ENCODE measurements around the gene ZSCAN29. TPM values are rescaled to one million over a fixed set of nuclear protein-coding genes. Genes with fewer than 3 reads are reported as not detected.

Gene ZSCAN29
- total RNA-seq (2021; ENCODE audit: unreplicated experiment) (32.8 TPM), Bru-seq, nascent RNA (percentile 81 among the genes with signal in this experiment), BruChase-seq, experiment 1, labeled RNA remaining after a 2-hour chase (percentile 96 among the genes with signal in this experiment), BruChase-seq, experiment 2, labeled RNA remaining after a 6-hour chase (percentile 89 among the genes with signal in this experiment)
- 16.4 TPM for polyA plus RNA-seq (2012; ENCODE audit: insufficient read length)
- long read RNA-seq, full-length matches to known transcripts, result 1 of 13 reads
- long read RNA-seq, partial matches to known transcripts, result 2 of 13 reads
- long read RNA-seq, other reads (novel, unspliced or antisense), result 10 of 13 reads

DNA sequence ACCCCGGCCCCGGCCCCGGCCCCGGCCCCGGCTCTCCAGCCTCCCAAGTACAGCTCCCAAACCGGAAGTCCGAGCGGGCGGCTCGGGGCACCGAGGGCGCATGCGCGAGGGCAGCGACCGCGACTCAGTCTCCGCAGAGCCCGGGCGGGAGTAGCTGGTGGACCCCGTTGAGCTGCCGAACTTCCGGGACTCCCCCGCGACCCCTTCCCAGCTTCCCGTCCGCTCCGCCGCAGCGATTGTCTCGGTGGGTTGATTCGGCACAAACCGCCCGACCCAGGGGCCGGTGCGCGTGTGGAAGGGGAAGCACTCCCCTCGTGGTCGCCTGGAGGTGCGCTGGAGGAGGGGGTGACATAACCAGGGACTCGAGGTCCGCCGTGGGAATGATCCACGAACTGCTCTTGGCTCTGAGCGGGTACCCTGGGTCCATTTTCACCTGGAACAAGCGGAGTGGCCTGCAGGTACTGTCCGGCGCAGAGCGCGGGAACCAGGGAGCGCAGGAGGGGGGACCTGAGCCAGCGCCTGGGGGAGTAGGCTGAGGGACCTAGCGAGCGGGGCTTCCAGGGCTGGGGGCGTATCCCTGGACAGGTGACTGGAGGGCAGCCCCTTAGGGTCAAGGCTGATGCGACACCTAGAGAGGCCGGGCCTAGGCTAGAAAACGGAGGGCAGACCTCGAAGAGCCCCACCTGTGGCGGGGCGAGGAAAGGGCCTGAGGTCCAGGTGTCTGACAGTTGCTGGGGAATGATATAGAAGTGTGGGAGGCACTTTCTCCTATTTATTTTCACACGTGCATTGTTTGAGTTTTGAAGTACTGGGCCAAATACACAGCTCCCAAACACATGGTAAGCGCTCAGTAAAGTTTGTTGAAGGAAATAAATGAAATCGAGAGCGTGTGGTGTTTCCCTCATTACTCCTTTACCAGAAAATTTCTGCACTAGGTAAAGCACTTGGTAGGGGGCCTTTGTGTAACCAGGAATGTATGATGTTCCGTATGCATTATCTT is at the start of gene ZSCAN29, which contains the start of gene TUBGCP4:
Gene ZSCAN29, minus strand, starts transcription at position 69 of the 1,000 bp plus-strand sequence. CDS start 1,130 bp downstream, outside the sequence.
Gene TUBGCP4, plus strand, starts transcription at position 127 of the 1,000 bp plus-strand sequence. Its CDS starts 254 bp downstream, at position 381.
- TF ChIP-seq, protein P1, sequence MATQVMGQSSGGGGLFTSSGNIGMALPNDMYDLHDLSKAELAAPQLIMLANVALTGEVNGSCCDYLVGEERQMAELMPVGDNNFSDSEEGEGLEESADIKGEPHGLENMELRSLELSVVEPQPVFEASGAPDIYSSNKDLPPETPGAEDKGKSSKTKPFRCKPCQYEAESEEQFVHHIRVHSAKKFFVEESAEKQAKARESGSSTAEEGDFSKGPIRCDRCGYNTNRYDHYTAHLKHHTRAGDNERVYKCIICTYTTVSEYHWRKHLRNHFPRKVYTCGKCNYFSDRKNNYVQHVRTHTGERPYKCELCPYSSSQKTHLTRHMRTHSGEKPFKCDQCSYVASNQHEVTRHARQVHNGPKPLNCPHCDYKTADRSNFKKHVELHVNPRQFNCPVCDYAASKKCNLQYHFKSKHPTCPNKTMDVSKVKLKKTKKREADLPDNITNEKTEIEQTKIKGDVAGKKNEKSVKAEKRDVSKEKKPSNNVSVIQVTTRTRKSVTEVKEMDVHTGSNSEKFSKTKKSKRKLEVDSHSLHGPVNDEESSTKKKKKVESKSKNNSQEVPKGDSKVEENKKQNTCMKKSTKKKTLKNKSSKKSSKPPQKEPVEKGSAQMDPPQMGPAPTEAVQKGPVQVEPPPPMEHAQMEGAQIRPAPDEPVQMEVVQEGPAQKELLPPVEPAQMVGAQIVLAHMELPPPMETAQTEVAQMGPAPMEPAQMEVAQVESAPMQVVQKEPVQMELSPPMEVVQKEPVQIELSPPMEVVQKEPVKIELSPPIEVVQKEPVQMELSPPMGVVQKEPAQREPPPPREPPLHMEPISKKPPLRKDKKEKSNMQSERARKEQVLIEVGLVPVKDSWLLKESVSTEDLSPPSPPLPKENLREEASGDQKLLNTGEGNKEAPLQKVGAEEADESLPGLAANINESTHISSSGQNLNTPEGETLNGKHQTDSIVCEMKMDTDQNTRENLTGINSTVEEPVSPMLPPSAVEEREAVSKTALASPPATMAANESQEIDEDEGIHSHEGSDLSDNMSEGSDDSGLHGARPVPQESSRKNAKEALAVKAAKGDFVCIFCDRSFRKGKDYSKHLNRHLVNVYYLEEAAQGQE (IDR thresholded peaks at IDR 0.05; ENCODE audit: insufficient read depth in 1 of 2, low read depth in 2 of 2, low read length in 1 of 2), result no peak
- TF ChIP-seq TCF7L2 (IDR thresholded peaks at IDR 0.05; ENCODE audit: low read depth, low read length), result no peak
- 0 out of 2 replicates have a peak, but pooled peaks have one; percentile 21 for TF ChIP-seq SIN3A (IDR thresholded peaks at IDR 0.05; ENCODE audit: borderline replicate concordance, insufficient read depth, low read depth, low read length)
- TF ChIP-seq POLR2AphosphoS5 (IDR thresholded peaks at IDR 0.05; ENCODE audit: low read depth, low read length), result peak; percentile 65; the same call in 1 of the 2 replicates
- TF ChIP-seq, protein P2, sequence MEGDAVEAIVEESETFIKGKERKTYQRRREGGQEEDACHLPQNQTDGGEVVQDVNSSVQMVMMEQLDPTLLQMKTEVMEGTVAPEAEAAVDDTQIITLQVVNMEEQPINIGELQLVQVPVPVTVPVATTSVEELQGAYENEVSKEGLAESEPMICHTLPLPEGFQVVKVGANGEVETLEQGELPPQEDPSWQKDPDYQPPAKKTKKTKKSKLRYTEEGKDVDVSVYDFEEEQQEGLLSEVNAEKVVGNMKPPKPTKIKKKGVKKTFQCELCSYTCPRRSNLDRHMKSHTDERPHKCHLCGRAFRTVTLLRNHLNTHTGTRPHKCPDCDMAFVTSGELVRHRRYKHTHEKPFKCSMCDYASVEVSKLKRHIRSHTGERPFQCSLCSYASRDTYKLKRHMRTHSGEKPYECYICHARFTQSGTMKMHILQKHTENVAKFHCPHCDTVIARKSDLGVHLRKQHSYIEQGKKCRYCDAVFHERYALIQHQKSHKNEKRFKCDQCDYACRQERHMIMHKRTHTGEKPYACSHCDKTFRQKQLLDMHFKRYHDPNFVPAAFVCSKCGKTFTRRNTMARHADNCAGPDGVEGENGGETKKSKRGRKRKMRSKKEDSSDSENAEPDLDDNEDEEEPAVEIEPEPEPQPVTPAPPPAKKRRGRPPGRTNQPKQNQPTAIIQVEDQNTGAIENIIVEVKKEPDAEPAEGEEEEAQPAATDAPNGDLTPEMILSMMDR (IDR thresholded peaks at IDR 0.05), result peak; percentile 73
- Histone ChIP-seq H3K4me1 (ENCODE audit: control insufficient read depth, insufficient read depth, low read length) (peaks cover 5% of the 10 kb centered on the region), H3K36me3 (ENCODE audit: control insufficient read depth, insufficient read depth, low read length) (no peaks in the 10 kb centered on the region; the same call in 1 of the 2 replicates), H3K9me3 (ENCODE audit: control insufficient read depth, insufficient read depth, low read depth, low read length) (peaks cover 33% of the 10 kb centered on the region), H3K27me3 (ENCODE audit: control insufficient read depth, insufficient read depth, low read length) (no peaks in the 10 kb centered on the region), H3K4me3 (ENCODE audit: low read depth in 2 of 2, low read length in 2 of 2) (peak within 1 kb of the TSS; percentile 75 to 77), H3K27ac (ENCODE audit: low read length) (peak within 1 kb of the TSS; percentile 87)
- intact Hi-C loops (cut with micrococcal nuclease; ENCODE audit: unreplicated experiment), result no loop called here
- ChIA-PET CTCF (interaction anchor here (0.6 to 0.7 kb wide), 3 partner anchors 21 to 543 kb away, joined by 3 to 4 read pairs (median 3); no protein-coding TSS in a partner anchor), POLR2A (interaction anchor here (0.6 to 0.7 kb wide), 5 partner anchors 29 to 649 kb away, joined by 3 to 8 read pairs (median 3); no protein-coding TSS in a partner anchor)
- in situ Hi-C loops (cut with HindIII; ENCODE audit: low pct_unique_long_range_greater_than_20kb, low sequenced_read_pairs), result no loop called here
- no peak for DNase-seq (ENCODE audit: low read depth, low spot score)
- ATAC-seq, result peak; percentile 96
- TSS peak; percentile 67 for BruUV-seq (replicated peaks)

DNA sequence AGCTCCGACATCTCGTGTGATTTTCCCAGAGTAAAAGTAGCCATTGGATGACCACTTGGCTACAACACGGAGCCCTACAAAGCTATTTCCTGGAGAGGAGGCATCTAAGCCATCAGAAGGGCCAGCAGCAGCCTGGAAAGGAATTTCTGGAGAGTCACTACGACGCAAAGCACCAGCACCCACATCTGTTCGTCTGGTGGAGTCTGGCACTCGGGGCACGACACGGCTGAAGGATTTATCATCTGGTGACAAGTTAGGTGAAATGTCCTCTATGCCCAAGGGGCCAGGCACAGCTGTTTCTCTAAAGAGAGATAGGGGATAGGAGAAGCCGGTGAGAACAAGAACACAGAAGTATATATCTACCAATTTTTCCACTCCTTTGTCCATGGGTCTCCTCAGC is 49.6 kb upstream of the ZSCAN29 start:
- DNase-seq (ENCODE audit: low read depth, low spot score) (no peak), ATAC-seq (no peak)
- no peaks in the 10 kb centered on the region for H3K27me3 ChIP-seq (ENCODE audit: control insufficient read depth, insufficient read depth, low read length)
- ChIA-PET CTCF (interaction anchor here (0.8 kb wide), 1 partner anchor 95 kb away, joined by 3 read pairs; no protein-coding TSS in a partner anchor), POLR2A (no interaction called here)
- no peaks in the 10 kb centered on the region for H3K4me1 ChIP-seq (ENCODE audit: control insufficient read depth, insufficient read depth, low read length)
- no peaks in the 10 kb centered on the region for H3K9me3 ChIP-seq (ENCODE audit: control insufficient read depth, insufficient read depth, low read depth, low read length)
- BruUV-seq (replicated peaks), result no TSS peak
- in situ Hi-C loops (cut with HindIII; ENCODE audit: low pct_unique_long_range_greater_than_20kb, low sequenced_read_pairs), result no loop called here
- intact Hi-C loops (cut with micrococcal nuclease; ENCODE audit: unreplicated experiment), result no loop called here
- no peak overlapping the region for H3K27ac ChIP-seq (ENCODE audit: low read length)
- no peak for TF ChIP-seq TCF7L2 (IDR thresholded peaks at IDR 0.05; ENCODE audit: low read depth, low read length)
- no peak for TF ChIP-seq SIN3A (IDR thresholded peaks at IDR 0.05; ENCODE audit: borderline replicate concordance, insufficient read depth, low read depth, low read length)
- TF ChIP-seq, protein P1 (IDR thresholded peaks at IDR 0.05; ENCODE audit: insufficient read depth in 1 of 2, low read depth in 2 of 2, low read length in 1 of 2), result no peak
- no peak for TF ChIP-seq POLR2AphosphoS5 (IDR thresholded peaks at IDR 0.05; ENCODE audit: low read depth, low read length)
- TF ChIP-seq, protein P2 (IDR thresholded peaks at IDR 0.05), result no peak
- H3K4me3 ChIP-seq (ENCODE audit: low read depth in 2 of 2, low read length in 2 of 2), result no peak overlapping the region
- peaks cover 20% of the 10 kb centered on the region for H3K36me3 ChIP-seq (ENCODE audit: control insufficient read depth, insufficient read depth, low read length)
